H1 (cell line): Measurements from ENCODE around the gene VSX1. TPM values are rescaled to one million over a fixed set of nuclear protein-coding genes. Genes with fewer than 3 reads are reported as not detected.

Experiments
- CTCF ChIA-PET: fragments of 300-600 bp; sonication (Branson Sonifier 250); formaldehyde crosslinking; loops from one replicate; lab custom pipeline; 2021; ENCODE audit not compliant: partially characterized antibody; lab: Charles Lee
- POLR2A ChIA-PET: fragments of 300-600 bp; sonication (Branson Sonifier 250); formaldehyde crosslinking; loops from one replicate; lab custom pipeline; 2021; ENCODE audit warnings: inconsistent platforms; ENCODE audit not compliant: partially characterized antibody; lab: Charles Lee
- DNase-seq, 2 experiments: peaks; one replicate each; pipeline versions ENCODE4 v3.0.0 to v3.0.0-alpha.2; 2010 to 2022; ENCODE audit warnings: low spot score in 2 of 2, low read depth in 1 of 2, mixed read lengths in 1 of 2
- FAIRE-seq: peaks from 2 replicates; lab custom pipeline; 2011; peaks lifted over from hg19 to GRCh38; lab: Jason Lieb, UNC
- H2AFZ ChIP-seq: 2 replicates; pipeline ENCODE4 v1.8.1; 2012; ENCODE audit warnings: low read length, inconsistent platforms
- H2AK5ac ChIP-seq: 2 replicates; pipeline ENCODE4 v1.6.1; 2013; ENCODE audit warnings: low read depth, low read length
- H2BK120ac ChIP-seq: replicated peaks from 2 replicates; pipeline ENCODE3; 2013; ENCODE audit warnings: low read depth, low read length, inconsistent platforms
- H2BK12ac ChIP-seq: 2 replicates; pipeline ENCODE4 v1.6.1; 2013; ENCODE audit warnings: low read depth, low read length
- H2BK15ac ChIP-seq: 2 replicates; pipeline ENCODE4 v1.6.1; 2013; ENCODE audit warnings: low read length
- H2BK20ac ChIP-seq: 2 replicates; pipeline ENCODE4 v1.6.1; 2013; ENCODE audit warnings: low read length
- H2BK5ac ChIP-seq: 2 replicates; pipeline ENCODE4 v1.6.1; 2013; ENCODE audit warnings: low read depth, low read length
- H3K14ac ChIP-seq: 2 replicates; pipeline ENCODE4 v1.6.1; 2013; ENCODE audit warnings: inconsistent platforms; ENCODE audit not compliant: insufficient read length
- H3K18ac ChIP-seq: 2 replicates; pipeline ENCODE4 v1.6.1; 2013; ENCODE audit warnings: low read length; ENCODE audit errors: extremely low read depth
- H3K23ac ChIP-seq: 2 replicates; pipeline ENCODE4 v1.6.1; 2013; ENCODE audit warnings: inconsistent platforms; ENCODE audit not compliant: insufficient read length
- H3K23me2 ChIP-seq: 2 replicates; pipeline ENCODE4 v1.6.1; 2013; ENCODE audit warnings: low read depth, low read length
- H3K27ac ChIP-seq: 2 replicates; pipeline ENCODE4 v1.6.1; 2011; ENCODE audit warnings: low read depth, low read length, inconsistent platforms
- H3K27me3 ChIP-seq, 4 experiments: replicated peaks in 1 of 4; 1 replicate in 1 of 4; 2 replicates in 3 of 4; pipeline versions ENCODE4 v1.6.1 to v1.8.1; 2011 to 2013; ENCODE audit warnings: low read length in 3 of 4, mild to moderate bottlenecking in 3 of 4, inconsistent platforms in 2 of 4, mixed read lengths in 2 of 4, moderate library complexity in 1 of 4; ENCODE audit not compliant: control insufficient read depth in 3 of 4, insufficient read depth in 3 of 4; ENCODE audit errors: extremely low read depth in 1 of 4
- H3K36me3 ChIP-seq, 4 experiments: 2 replicates each; pipeline versions ENCODE4 v1.6.1 to v1.8.1; 2011 to 2013; ENCODE audit warnings: mild to moderate bottlenecking in 4 of 4, low read length in 3 of 4, moderate library complexity in 2 of 4, control low read depth in 1 of 4, inconsistent platforms in 1 of 4; ENCODE audit not compliant: insufficient read depth in 4 of 4, control insufficient read depth in 2 of 4
- H3K4ac ChIP-seq: replicated peaks from 2 replicates; pipeline ENCODE3; 2013; ENCODE audit warnings: low read length, low read depth, mixed read lengths, inconsistent platforms; ENCODE audit not compliant: insufficient read length
- H3K4me1 ChIP-seq, 4 experiments: replicated peaks in 1 of 4; 1 replicate in 1 of 4; 2 replicates in 3 of 4; pipeline versions ENCODE4 v1.6.1 to v1.8.1; 2011 to 2013; ENCODE audit warnings: low read length in 3 of 4, inconsistent platforms in 2 of 4, mixed read lengths in 1 of 4; ENCODE audit not compliant: insufficient read depth in 4 of 4, control insufficient read depth in 3 of 4
- H3K4me2 ChIP-seq, 2 experiments: 2 replicates each; pipeline versions ENCODE4 v1.6.1 to v1.8.1; 2011 to 2013; ENCODE audit warnings: low read depth in 2 of 2, low read length in 2 of 2, control low read depth in 1 of 2, inconsistent platforms in 1 of 2, mild to moderate bottlenecking in 1 of 2; ENCODE audit not compliant: insufficient read depth in 1 of 2
- H3K4me3 ChIP-seq, 4 experiments: fragments of 200-600, 300-600 bp in 1 of 4; sonication (generic), shearing (Covaris generic), sonication (Bioruptor Twin) in 1 of 4; 2 replicates each; pipeline versions ENCODE4 v1.5.1 to v1.8.1; 2011 to 2016; ENCODE audit warnings: low read length in 4 of 4, low read depth in 3 of 4, control low read depth in 2 of 4, inconsistent platforms in 2 of 4, mild to moderate bottlenecking in 2 of 4, mixed read lengths in 1 of 4, moderate library complexity in 1 of 4; ENCODE audit not compliant: insufficient read depth in 2 of 4; ENCODE audit errors: extremely low read depth in 1 of 4
- H3K56ac ChIP-seq: replicated peaks from 2 replicates; pipeline ENCODE3; 2013; ENCODE audit warnings: low read depth, mild to moderate bottlenecking, mixed read lengths, low read length, inconsistent platforms; ENCODE audit not compliant: insufficient read length
- H3K79me1 ChIP-seq: 2 replicates; pipeline ENCODE4 v1.6.1; 2013; ENCODE audit warnings: low read depth, low read length, control low read depth
- H3K79me2 ChIP-seq, 2 experiments: 2 replicates each; pipeline versions ENCODE4 v1.6.1 to v1.8.1; 2012 to 2013; ENCODE audit warnings: low read length in 2 of 2, mild to moderate bottlenecking in 2 of 2, inconsistent platforms in 1 of 2; ENCODE audit not compliant: insufficient read depth in 2 of 2, control insufficient read depth in 1 of 2
- H3K9ac ChIP-seq, 4 experiments: replicated peaks in 1 of 4; 1 replicate in 1 of 4; 2 replicates in 3 of 4; pipeline versions ENCODE4 v1.6.1 to v1.8.1; 2011 to 2013; ENCODE audit warnings: low read depth in 3 of 4, low read length in 3 of 4, control low read depth in 2 of 4, mild to moderate bottlenecking in 2 of 4, moderate library complexity in 2 of 4, inconsistent platforms in 1 of 4; ENCODE audit errors: extremely low read depth in 1 of 4
- H3K9me3 ChIP-seq, 2 experiments: 2 replicates each; pipeline versions ENCODE4 v1.6.1 to v1.8.1; 2012 to 2013; ENCODE audit warnings: mild to moderate bottlenecking in 2 of 2, moderate library complexity in 2 of 2, control low read depth in 1 of 2, inconsistent platforms in 1 of 2, low read depth in 1 of 2, low read length in 1 of 2, mixed read lengths in 1 of 2; ENCODE audit not compliant: insufficient read depth in 2 of 2
- H4K20me1 ChIP-seq, 2 experiments: replicated peaks in 1 of 2; 2 replicates each; pipeline versions ENCODE3 to v1.8.1; 2011 to 2013; ENCODE audit warnings: inconsistent platforms in 2 of 2, low read length in 2 of 2, mild to moderate bottlenecking in 1 of 2; ENCODE audit not compliant: insufficient read depth in 2 of 2, control insufficient read depth in 1 of 2
- H4K5ac ChIP-seq: 2 replicates; pipeline ENCODE4 v1.6.1; 2013; ENCODE audit warnings: low read length, low read depth, mixed read lengths, inconsistent platforms; ENCODE audit not compliant: insufficient read length
- H4K8ac ChIP-seq: 2 replicates; pipeline ENCODE4 v1.8.0; 2013; ENCODE audit warnings: mild to moderate bottlenecking, moderate library complexity, low read length, inconsistent platforms; ENCODE audit not compliant: insufficient read depth; ENCODE audit errors: extremely low read depth
- H4K91ac ChIP-seq: replicated peaks from 2 replicates; pipeline ENCODE3; 2013; ENCODE audit warnings: low read length, mixed read lengths, inconsistent platforms; ENCODE audit not compliant: insufficient read length
- ASH2L ChIP-seq: fragments of 200-600, 300-600 bp; sonication (generic); IDR thresholded peaks from one replicate; pipeline ENCODE4 v1.7.1; 2017; ENCODE audit warnings: low read length
- CHD2 ChIP-seq: IDR thresholded peaks from 2 replicates; pipeline ENCODE4 v1.6.1; 2012; ENCODE audit warnings: low read length, improper control_type of control experiment
- CTBP2 ChIP-seq: IDR thresholded peaks from 2 replicates; pipeline ENCODE4 v1.7.0; 2011; ENCODE audit warnings: borderline replicate concordance, mild to moderate bottlenecking, moderate library complexity, mixed read lengths, low read length; ENCODE audit not compliant: insufficient read depth, insufficient read length
- FOSL1 ChIP-seq: IDR thresholded peaks from 2 replicates; pipeline ENCODE4 v1.6.1; 2011; ENCODE audit warnings: mild to moderate bottlenecking, low read depth, low read length, moderate library complexity; ENCODE audit not compliant: insufficient read depth
- MAFK ChIP-seq: IDR thresholded peaks from 2 replicates; pipeline ENCODE4 v1.6.1; 2012; ENCODE audit warnings: low read depth, mild to moderate bottlenecking, improper control_type of control experiment, low read length
- POLR2A ChIP-seq, 2 experiments: IDR thresholded peaks; 1 replicate in 1 of 2; 2 replicates in 1 of 2; pipeline ENCODE4 v1.6.1; 2011; ENCODE audit warnings: low read depth in 2 of 2, low read length in 2 of 2, mild to moderate bottlenecking in 2 of 2; ENCODE audit errors: control extremely low read depth in 1 of 2
- SAP30 ChIP-seq: fragments of 300-600 bp; sonication (generic); IDR thresholded peaks from 2 replicates; pipeline ENCODE4 v1.7.1; 2012; ENCODE audit warnings: low read length, moderate library complexity, mild to moderate bottlenecking, inconsistent platforms; ENCODE audit not compliant: insufficient read depth, insufficient replicate concordance
- SIRT6 ChIP-seq: IDR thresholded peaks from one replicate; pipeline ENCODE4 v1.7.1; 2012; ENCODE audit warnings: low read length, inconsistent platforms
- SP1 ChIP-seq: IDR thresholded peaks from 2 replicates; pipeline ENCODE4 v1.6.1; 2011; ENCODE audit warnings: low read depth, low read length
- SP4 ChIP-seq: IDR thresholded peaks from 2 replicates; pipeline ENCODE4 v1.6.1; 2012; ENCODE audit warnings: low read length, inconsistent platforms
- TAF1 ChIP-seq: IDR thresholded peaks from 2 replicates; pipeline ENCODE4 v1.6.1; 2011; ENCODE audit warnings: mild to moderate bottlenecking, low read depth, low read length
- TEAD4 ChIP-seq: IDR thresholded peaks from 2 replicates; pipeline ENCODE4 v1.6.1; 2012; ENCODE audit warnings: low read depth, low read length, inconsistent platforms, mixed read lengths
- WGBS, 2 experiments: shearing (Covaris generic) in 1 of 2; methylation state at CpG; one replicate each; pipeline versions ENCODE4 v1.1.6 to v1.1.7; 2013 to 2015; ENCODE audit warnings: low lambda C conversion rate in 2 of 2, mixed read lengths in 2 of 2, inconsistent platforms in 1 of 2, low coverage in 1 of 2, missing lambda C conversion rate in 1 of 2; ENCODE audit not compliant: insufficient replicate concordance in 2 of 2, insufficient coverage in 1 of 2, insufficient read length in 1 of 2; ENCODE audit errors: extremely low coverage in 1 of 2, missing lambda C conversion rate in 1 of 2; 5-methylcytosine and 5-hydroxymethylcytosine counted together
- polyA plus RNA-seq, 7 experiments: library from polyadenylated mRNA; depleted of rRNA in 3 of 7; stranded (reverse) in 5 of 7; unstranded in 2 of 7; fragments of >200 nt in 5 of 7; fragments of 200-250 nt in 2 of 7; gene quantifications; 1 replicate in 5 of 7; 2 replicates in 1 of 7; 4 replicates in 1 of 7; pipeline versions ENCODE4 v1.2.1 to v1.2.3, GENCODE V29; 2011 to 2013; ENCODE audit warnings: missing spikeins in 2 of 7, mixed read lengths in 2 of 7
- total RNA-seq: library from RNA; stranded (reverse); fragmentation: NEBNext Ultra II Directional; extraction: Animal tissue kit (Norgen Biotek cat#: 25700); gene quantifications from 2 replicates; pipeline ENCODE4 v1.2.1, GENCODE V29; 2021
- TF ChIP-seq, protein P1 (sequence below): IDR thresholded peaks from 2 replicates; pipeline ENCODE4 v1.6.1; 2011; ENCODE audit warnings: low read length, improper control_type of control experiment

VSX1 gene
- total and polyA plus RNA-seq, 2 of the 8 experiments (the other 6 are each of a cell fraction or from before 2014, with no cell fraction given) = 0.14 TPM; not detected in 1

GRCh38 chr20:25103526-25103925 is 21.6 kb upstream of the VSX1 start:
- POLR2A ChIA-PET = no interaction called here
- no peak for TF ChIP-seq TEAD4
- no peak for TF ChIP-seq SAP30
- TF ChIP-seq CTBP2 = no peak
- TF ChIP-seq FOSL1 = no peak
- TF ChIP-seq, protein P1, sequence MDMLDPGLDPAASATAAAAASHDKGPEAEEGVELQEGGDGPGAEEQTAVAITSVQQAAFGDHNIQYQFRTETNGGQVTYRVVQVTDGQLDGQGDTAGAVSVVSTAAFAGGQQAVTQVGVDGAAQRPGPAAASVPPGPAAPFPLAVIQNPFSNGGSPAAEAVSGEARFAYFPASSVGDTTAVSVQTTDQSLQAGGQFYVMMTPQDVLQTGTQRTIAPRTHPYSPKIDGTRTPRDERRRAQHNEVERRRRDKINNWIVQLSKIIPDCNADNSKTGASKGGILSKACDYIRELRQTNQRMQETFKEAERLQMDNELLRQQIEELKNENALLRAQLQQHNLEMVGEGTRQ = no peak
- TF ChIP-seq POLR2A (IDR thresholded peaks at IDR 0.05; ENCODE audit: control extremely low read depth in 1 of 2, low read depth in 2 of 2, low read length in 2 of 2) = no peak
- no peak for TF ChIP-seq CHD2
- no peak for TF ChIP-seq ASH2L
- TF ChIP-seq SP4 = no peak
- TF ChIP-seq SIRT6 = no peak
- TF ChIP-seq SP1 = no peak
- no peak for TF ChIP-seq TAF1
- no peak for TF ChIP-seq MAFK

More at GRCh38 chr20:25103526-25103925, 21.6 kb upstream of the VSX1 start:
- Histone ChIP-seq H3K56ac (no peak overlapping the region), H2BK12ac (no peak overlapping the region), H3K36me3 (no peaks in the 10 kb centered on the region), H3K9ac (no peak overlapping the region), H4K91ac (no peak overlapping the region), H3K79me2 (no peaks in the 10 kb centered on the region), H2BK15ac (no peak overlapping the region), H3K4me3 (no peak overlapping the region), H2AK5ac (no peak overlapping the region), H4K5ac (no peak overlapping the region), H2BK5ac (no peak overlapping the region), H2BK20ac (no peak overlapping the region), H4K8ac (no peak overlapping the region), H3K23me2 (no peaks in the 10 kb centered on the region), H3K18ac (no peak overlapping the region), H3K79me1 (no peaks in the 10 kb centered on the region), H3K23ac (no peak overlapping the region), H3K4me1 (no peaks in the 10 kb centered on the region), H2BK120ac (no peak overlapping the region), H3K14ac (no peak overlapping the region), H4K20me1 (no peaks in the 10 kb centered on the region), H3K4me2 (no peak overlapping the region), H3K27ac (no peak overlapping the region), H3K9me3 (peaks cover 3 to 4% of the 10 kb centered on the region in 2 experiments; a peak in 2 of 4 replicates), H3K27me3 (no peaks in the 10 kb centered on the region), H2AFZ (no peak overlapping the region), H3K4ac (no peak overlapping the region)
- no peak for FAIRE-seq
- no peak for DNase-seq
- CTCF ChIA-PET = no interaction called here
- WGBS, 2 experiments = 100% methylated on average over 3 of the region's 3 CpGs; no CpG with 5 or more reads in 1 of the 2 experiments
